CD4-positive, CD25-positive, alpha-beta regulatory T cell (primary cell): Measurements from ENCODE around the gene GALNT13. TPM values are rescaled to one million over a fixed set of nuclear protein-coding genes. Genes with fewer than 3 reads are reported as not detected.

ENCODE experiments used
- ATAC-seq, 2 donors: fragments of 150-1000 bp; cut with Tn5 transposase; one replicate each; pipeline ENCODE4 v1.10.0; 2021; ENCODE audit warnings: low read depth in 2 of 2, moderate number of reproducible peaks in 2 of 2, moderate library complexity in 1 of 2
- DNase-seq, 3 donors: peaks; one replicate each; pipeline versions ENCODE4 v3.0.0 to v3.0.0-alpha.2; 2012 to 2022; ENCODE audit warnings: mixed read lengths in 1 of 3
- H3K27ac ChIP-seq: one replicate; pipeline ENCODE4 v1.7.0; 2013; ENCODE audit warnings: mild to moderate bottlenecking, low read length; ENCODE audit not compliant: insufficient read depth, poor library complexity, severe bottlenecking
- H3K27me3 ChIP-seq: one replicate; pipeline ENCODE4 v1.7.0; 2013; ENCODE audit warnings: low read length; ENCODE audit not compliant: control insufficient read depth, insufficient read depth
- H3K36me3 ChIP-seq: one replicate; pipeline ENCODE4 v1.7.0; 2013; ENCODE audit warnings: mild to moderate bottlenecking, low read length, moderate library complexity; ENCODE audit not compliant: control insufficient read depth, insufficient read depth
- H3K4me1 ChIP-seq: 2 replicates; pipeline ENCODE4 v1.7.0; 2013; ENCODE audit warnings: mild to moderate bottlenecking, low read length; ENCODE audit not compliant: insufficient read depth, control insufficient read depth, poor library complexity, severe bottlenecking
- H3K4me3 ChIP-seq: one replicate; pipeline ENCODE4 v1.7.0; 2013; ENCODE audit warnings: low read depth, mild to moderate bottlenecking, low read length, moderate library complexity
- H3K9me3 ChIP-seq, 2 experiments: 1 replicate in 1 of 2; 2 replicates in 1 of 2; pipeline ENCODE4 v1.7.0; 2013; ENCODE audit warnings: low read length in 2 of 2, mild to moderate bottlenecking in 1 of 2, moderate library complexity in 1 of 2; ENCODE audit not compliant: control insufficient read depth in 2 of 2
- H3K27ac Mint-ChIP-seq, 3 donors: one replicate each; pipeline ENCODE4 v1.8.0; 2020 to 2022; ENCODE audit warnings: mild to moderate bottlenecking in 3 of 3, mixed read lengths in 3 of 3, moderate library complexity in 2 of 3
- H3K27me3 Mint-ChIP-seq: one replicate; pipeline ENCODE4 v1.8.0; 2022; ENCODE audit warnings: mild to moderate bottlenecking, mixed read lengths
- H3K36me3 Mint-ChIP-seq: one replicate; pipeline ENCODE4 v1.8.0; 2020; ENCODE audit warnings: mixed read lengths
- H3K4me1 Mint-ChIP-seq, 4 donors: one replicate each; pipeline ENCODE4 v1.8.0; 2020 to 2022; ENCODE audit warnings: mixed read lengths in 4 of 4, mild to moderate bottlenecking in 1 of 4
- H3K4me3 Mint-ChIP-seq, 4 donors: one replicate each; pipeline ENCODE4 v1.8.0; 2020 to 2022; ENCODE audit warnings: mild to moderate bottlenecking in 4 of 4, mixed read lengths in 4 of 4, moderate library complexity in 3 of 4
- H3K9me3 Mint-ChIP-seq, 7 donors: one replicate each; pipeline ENCODE4 v1.8.0; 2020 to 2022; ENCODE audit warnings: mixed read lengths in 7 of 7, mild to moderate bottlenecking in 3 of 7, moderate library complexity in 2 of 7
- polyA plus RNA-seq, 4 donors: library from polyadenylated mRNA; unstranded; fragments of 300-500 nt; fragmentation: Illumina TruSeq; gene quantifications; one replicate each; pipeline ENCODE4 v1.2.3, GENCODE V29; 2021
- total RNA-seq: library from RNA; stranded (reverse); gene quantifications from one replicate; pipeline ENCODE4 v1.2.3, GENCODE V29; 2022

Gene GALNT13
- total and polyA plus RNA-seq, 5 donors from 2014 or later = 0.09 TPM; not detected in 4

DNA sequence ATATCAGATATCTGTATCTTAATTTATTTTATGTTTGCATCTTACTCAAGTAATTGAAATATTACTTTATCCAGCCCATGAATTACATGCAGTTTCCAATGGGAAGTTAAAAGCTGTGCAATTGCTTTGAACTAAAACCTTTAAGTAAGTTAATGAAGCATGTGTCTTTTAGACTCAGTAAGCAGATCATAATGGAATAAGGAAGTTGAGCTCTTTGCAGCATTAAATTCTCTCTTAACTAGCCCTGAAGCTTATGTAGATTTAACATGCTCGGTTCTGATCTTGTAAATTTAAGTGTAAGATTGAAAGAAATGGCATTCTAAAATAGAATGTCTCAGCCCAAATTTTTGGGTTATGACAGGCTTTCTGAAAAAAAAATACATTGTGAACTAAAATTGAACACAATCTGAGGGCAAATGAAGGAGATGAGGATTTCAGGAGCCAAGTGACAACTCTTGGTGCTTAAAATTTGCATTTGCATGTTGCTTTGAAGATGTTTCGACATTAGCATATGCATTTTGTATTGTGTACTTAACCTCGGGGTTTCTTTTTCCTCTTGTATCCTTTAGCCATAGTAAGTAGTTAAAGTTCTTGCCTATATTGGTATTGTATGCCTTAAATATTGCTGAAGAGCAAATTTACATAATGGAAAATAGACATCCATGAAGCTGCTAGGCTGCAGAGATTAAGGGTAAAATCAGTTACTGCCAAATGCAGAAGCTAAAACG lies 529.0 kb downstream of the GALNT13 start:
- H3K27me3 Mint-ChIP-seq = no peaks in the 10 kb centered on the region
- Histone ChIP-seq H3K36me3 (no peaks in the 10 kb centered on the region), H3K4me1 (no peaks in the 10 kb centered on the region), H3K9me3 (peaks cover 0 to 2% of the 10 kb centered on the region in 2 experiments), H3K4me3 (no peak overlapping the region), H3K27me3 (no peaks in the 10 kb centered on the region), H3K27ac (no peak overlapping the region)
- ATAC-seq (no peak), DNase-seq (no peak)
- H3K4me3 Mint-ChIP-seq = no peak overlapping the region
- H3K9me3 Mint-ChIP-seq = peaks cover 0 to 11% (median 2%) of the 10 kb centered on the region in 7 donors
- H3K27ac Mint-ChIP-seq = no peak overlapping the region
- H3K36me3 Mint-ChIP-seq = no peaks in the 10 kb centered on the region
- no peaks in the 10 kb centered on the region for H3K4me1 Mint-ChIP-seq

- no peaks in the 10 kb centered on the region for H3K27me3 ChIP-seq
- no peak overlapping the region for H3K4me3 ChIP-seq
- H3K4me1 Mint-ChIP-seq = no peaks in the 10 kb centered on the region
- H3K4me3 Mint-ChIP-seq = no peak overlapping the region
- DNase-seq (peak in 2 of 3 donors; percentile 1 to 2), ATAC-seq (no peak)
- H3K27ac ChIP-seq = no peak overlapping the region
- no peaks in the 10 kb centered on the region for H3K4me1 ChIP-seq
- peaks cover 0 to 2% of the 10 kb centered on the region in 2 experiments for H3K9me3 ChIP-seq
- H3K27me3 Mint-ChIP-seq = no peaks in the 10 kb centered on the region
- no peaks in the 10 kb centered on the region for H3K36me3 Mint-ChIP-seq
- no peaks in the 10 kb centered on the region for H3K36me3 ChIP-seq
- H3K9me3 Mint-ChIP-seq = peaks cover 0 to 11% (median 2%) of the 10 kb centered on the region in 7 donors
- no peak overlapping the region for H3K27ac Mint-ChIP-seq
These were observed 530.5 kb downstream of the GALNT13 start for GRCh38 chr2:154402213-154402612.

- Histone ChIP-seq H3K4me1 (no peaks in the 10 kb centered on the region), H3K9me3 (peaks cover 0 to 2% of the 10 kb centered on the region in 2 experiments), H3K4me3 (no peak overlapping the region), H3K27ac (no peak overlapping the region), H3K36me3 (no peaks in the 10 kb centered on the region), H3K27me3 (no peaks in the 10 kb centered on the region)
- DNase-seq = no peak
- H3K4me3 Mint-ChIP-seq = no peak overlapping the region
- H3K27me3 Mint-ChIP-seq = no peaks in the 10 kb centered on the region
- peaks cover 0 to 13% (median 2%) of the 10 kb centered on the region in 7 donors for H3K9me3 Mint-ChIP-seq
- no peak for ATAC-seq
- no peaks in the 10 kb centered on the region for H3K4me1 Mint-ChIP-seq
- no peak overlapping the region for H3K27ac Mint-ChIP-seq
- no peaks in the 10 kb centered on the region for H3K36me3 Mint-ChIP-seq
These were observed 531.6 kb downstream of the GALNT13 start for GRCh38 chr2:154403242-154403790.

DNA sequence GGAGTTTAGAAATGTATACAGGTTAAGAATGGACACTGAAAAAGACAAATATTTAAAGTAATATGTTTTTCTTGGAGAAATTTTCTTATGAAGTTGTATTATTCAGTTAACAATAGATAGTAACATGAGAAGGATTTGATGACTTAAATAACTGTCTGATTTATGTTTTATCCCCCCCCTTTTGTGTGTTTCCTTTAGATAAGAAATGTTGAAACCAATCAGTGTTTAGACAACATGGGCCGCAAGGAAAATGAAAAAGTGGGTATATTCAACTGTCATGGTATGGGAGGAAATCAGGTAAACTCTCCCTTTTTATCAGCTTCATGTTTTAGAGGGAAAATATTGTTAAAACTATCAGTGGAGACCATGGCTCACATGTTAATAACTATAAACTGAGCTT lies 537.1 kb downstream of the GALNT13 start:
- DNase-seq (no peak), ATAC-seq (no peak)
- Mint-ChIP-seq H3K9me3 (peaks cover 0 to 14% (median 7%) of the 10 kb centered on the region in 7 donors), H3K27ac (no peak overlapping the region), H3K4me3 (no peak overlapping the region), H3K36me3 (no peaks in the 10 kb centered on the region), H3K27me3 (no peaks in the 10 kb centered on the region), H3K4me1 (no peaks in the 10 kb centered on the region)
- no peak overlapping the region for H3K27ac ChIP-seq
- H3K4me1 ChIP-seq = no peaks in the 10 kb centered on the region
- H3K27me3 ChIP-seq = no peaks in the 10 kb centered on the region
- H3K4me3 ChIP-seq = no peak overlapping the region
- no peaks in the 10 kb centered on the region for H3K36me3 ChIP-seq
- H3K9me3 ChIP-seq = peaks cover 0 to 2% of the 10 kb centered on the region in 2 experiments

GRCh38 chr2:154422251-154422650 lies 550.5 kb downstream of the GALNT13 start:
- no peaks in the 10 kb centered on the region for H3K27me3 ChIP-seq
- no peaks in the 10 kb centered on the region for H3K4me1 ChIP-seq
- H3K27ac Mint-ChIP-seq = no peak overlapping the region
- H3K4me1 Mint-ChIP-seq = no peaks in the 10 kb centered on the region
- no peak for DNase-seq
- no peaks in the 10 kb centered on the region for H3K36me3 Mint-ChIP-seq
- H3K36me3 ChIP-seq = no peaks in the 10 kb centered on the region
- H3K27ac ChIP-seq = no peak overlapping the region
- H3K4me3 ChIP-seq = no peak overlapping the region
- no peaks in the 10 kb centered on the region for H3K27me3 Mint-ChIP-seq
- ATAC-seq = no peak
- peaks cover 1 to 29% (median 3%) of the 10 kb centered on the region in 7 donors for H3K9me3 Mint-ChIP-seq
- H3K9me3 ChIP-seq = no peaks in the 10 kb centered on the region
- no peak overlapping the region for H3K4me3 Mint-ChIP-seq

- DNase-seq = no peak
- H3K4me1 Mint-ChIP-seq = peaks cover 0 to 5% (median 0%) of the 10 kb centered on the region in 4 donors
- ATAC-seq = no peak
- Histone ChIP-seq H3K4me1 (no peaks in the 10 kb centered on the region), H3K4me3 (no peak overlapping the region), H3K9me3 (no peaks in the 10 kb centered on the region), H3K27ac (no peak overlapping the region), H3K27me3 (no peaks in the 10 kb centered on the region), H3K36me3 (no peaks in the 10 kb centered on the region)
- peak overlapping the region in 1 of 3 donors; percentile 10 for H3K27ac Mint-ChIP-seq
- H3K4me3 Mint-ChIP-seq = no peak overlapping the region
- no peaks in the 10 kb centered on the region for H3K27me3 Mint-ChIP-seq
- peaks cover 0 to 29% (median 6%) of the 10 kb centered on the region in 7 donors for H3K9me3 Mint-ChIP-seq
- no peaks in the 10 kb centered on the region for H3K36me3 Mint-ChIP-seq
These were observed 554.3 kb downstream of the GALNT13 start for GRCh38 chr2:154425994-154426393.

- peak overlapping the region in 1 of 4 donors; percentile 3 for H3K4me3 Mint-ChIP-seq
- H3K4me1 Mint-ChIP-seq = peaks cover 0 to 5% (median 0%) of the 10 kb centered on the region in 4 donors
- no peaks in the 10 kb centered on the region for H3K27me3 Mint-ChIP-seq
- no peaks in the 10 kb centered on the region for H3K36me3 Mint-ChIP-seq
- Histone ChIP-seq H3K27ac (no peak overlapping the region), H3K4me3 (no peak overlapping the region), H3K9me3 (no peaks in the 10 kb centered on the region), H3K27me3 (no peaks in the 10 kb centered on the region), H3K4me1 (no peaks in the 10 kb centered on the region), H3K36me3 (no peaks in the 10 kb centered on the region)
- no peak overlapping the region for H3K27ac Mint-ChIP-seq
- peaks cover 0 to 23% (median 7%) of the 10 kb centered on the region in 7 donors for H3K9me3 Mint-ChIP-seq
- peak in 1 of 2 donors; percentile 50 for ATAC-seq
- DNase-seq = peak in 2 of 3 donors; percentile 1 to 13
These were observed 555.7 kb downstream of the GALNT13 start for GRCh38 chr2:154427453-154427852.
